K562 (cell line): ENCODE measurements around the gene CYB561A3. TPM values are rescaled to one million over a fixed set of nuclear protein-coding genes. Genes with fewer than 3 reads are reported as not detected.
A peak's percentile ranks its signal among the peaks of the same experiment; 100 is the strongest.

Experiments
- ATF1 ChIP-seq, 2 experiments: fragments of 450-650 bp in 1 of 2; IDR thresholded peaks; 2 replicates each; pipeline ENCODE4 v1.6.1; 2016; ENCODE audit warnings: missing compliant biosample characterization in 1 of 2, missing genetic modification characterization in 1 of 2
- CTBP1 ChIP-seq: fragments of 450-650 bp; IDR thresholded peaks from 2 replicates; pipeline ENCODE4 v1.6.1; 2016; ENCODE audit warnings: borderline replicate concordance
- FOXA3 ChIP-seq, 2 experiments: fragments of 450-650 bp in 1 of 2; sonication (generic) in 1 of 2; formaldehyde crosslinking; IDR thresholded peaks in 1 of 2; conservative IDR thresholded peaks in 1 of 2; 2 replicates each; pipeline versions ENCODE4 v1.4.0 to v1.8.0; 2020 to 2022; ENCODE audit warnings: mild to moderate bottlenecking in 2 of 2, missing genetic modification reagents in 1 of 2
- HNRNPUL1 ChIP-seq: fragments of 200-400 bp; formaldehyde crosslinking; IDR thresholded peaks from 2 replicates; pipeline ENCODE4 v1.6.1; 2017; ENCODE audit warnings: low read length
- RBBP5 ChIP-seq: fragments of 200-600 bp; sonication (generic); IDR thresholded peaks from 2 replicates; pipeline ENCODE4 v1.6.1; 2012; ENCODE audit warnings: borderline replicate concordance, mild to moderate bottlenecking, low read length, control low read depth, inconsistent platforms; ENCODE audit not compliant: insufficient read depth, poor library complexity, severe bottlenecking
- TOE1 ChIP-seq, 2 experiments: fragments of 450-650 bp in 1 of 2; sonication (generic) in 1 of 2; formaldehyde crosslinking in 1 of 2; IDR thresholded peaks; 2 replicates each; pipeline versions ENCODE4 v1.7.1 to v1.8.0; 2016 to 2022; ENCODE audit warnings: borderline replicate concordance in 2 of 2, mild to moderate bottlenecking in 2 of 2, antibody characterized with exemption in 1 of 2, inconsistent platforms in 1 of 2, low read depth in 1 of 2, missing genetic modification reagents in 1 of 2, moderate library complexity in 1 of 2
- ZBTB17 ChIP-seq: fragments of 450-650 bp; formaldehyde crosslinking; IDR thresholded peaks from 2 replicates; pipeline ENCODE4 v1.4.0; 2020; ENCODE audit warnings: mild to moderate bottlenecking
- polyA plus RNA-seq, 8 experiments: library from polyadenylated mRNA; depleted of rRNA in 4 of 8; stranded (reverse) in 5 of 8; unstranded in 3 of 8; fragments of >200 nt; fragmentation: Nextera tagmentation in 2 of 8; fragmentation: Illumina TruSeq in 1 of 8; extraction: Ambion mirVana in 2 of 8; extraction: Trizol in 1 of 8; gene quantifications; 2 replicates each; pipeline versions ENCODE4 v1.2.1 to v1.2.3, GENCODE V29; 2011 to 2014; ENCODE audit warnings: inconsistent platforms in 1 of 8, missing spikeins in 1 of 8
- total RNA-seq, 7 experiments: library from RNA; depleted of rRNA in 6 of 7; stranded (reverse); fragments of >200 nt in 6 of 7; fragmentation: Illumina TruSeq in 2 of 7; extraction: Trizol in 2 of 7; gene quantifications; 2 replicates each; pipeline versions ENCODE4 v1.2.1 to v1.2.3, GENCODE V29; 2011 to 2021; ENCODE audit warnings: low replicate concordance in 1 of 7
- TF ChIP-seq, protein P1 (sequence below): fragments of 250-450 bp; sonication (Bioruptor Pico); IDR thresholded peaks from 2 replicates; pipeline ENCODE4 v1.8.0; 2021; ENCODE audit warnings: mild to moderate bottlenecking, moderate library complexity
- TF ChIP-seq, protein P2 (sequence below): fragments of 250-450 bp; sonication (Bioruptor Pico); IDR thresholded peaks from 2 replicates; pipeline ENCODE4 v1.8.0; 2022; ENCODE audit warnings: moderate library complexity, mild to moderate bottlenecking, inconsistent platforms
- TF ChIP-seq, protein P3 (sequence below): fragments of 250-450 bp; sonication (Bioruptor Pico); IDR thresholded peaks from 2 replicates; pipeline ENCODE4 v1.4.0; 2020; ENCODE audit warnings: mild to moderate bottlenecking

The CYB561A3 gene
- total and polyA plus RNA-seq, 9 of the 15 experiments (the other 6 are each of a cell fraction or from before 2014, with no cell fraction given): 29.2 to 78.9 (median 37.9) TPM

DNA sequence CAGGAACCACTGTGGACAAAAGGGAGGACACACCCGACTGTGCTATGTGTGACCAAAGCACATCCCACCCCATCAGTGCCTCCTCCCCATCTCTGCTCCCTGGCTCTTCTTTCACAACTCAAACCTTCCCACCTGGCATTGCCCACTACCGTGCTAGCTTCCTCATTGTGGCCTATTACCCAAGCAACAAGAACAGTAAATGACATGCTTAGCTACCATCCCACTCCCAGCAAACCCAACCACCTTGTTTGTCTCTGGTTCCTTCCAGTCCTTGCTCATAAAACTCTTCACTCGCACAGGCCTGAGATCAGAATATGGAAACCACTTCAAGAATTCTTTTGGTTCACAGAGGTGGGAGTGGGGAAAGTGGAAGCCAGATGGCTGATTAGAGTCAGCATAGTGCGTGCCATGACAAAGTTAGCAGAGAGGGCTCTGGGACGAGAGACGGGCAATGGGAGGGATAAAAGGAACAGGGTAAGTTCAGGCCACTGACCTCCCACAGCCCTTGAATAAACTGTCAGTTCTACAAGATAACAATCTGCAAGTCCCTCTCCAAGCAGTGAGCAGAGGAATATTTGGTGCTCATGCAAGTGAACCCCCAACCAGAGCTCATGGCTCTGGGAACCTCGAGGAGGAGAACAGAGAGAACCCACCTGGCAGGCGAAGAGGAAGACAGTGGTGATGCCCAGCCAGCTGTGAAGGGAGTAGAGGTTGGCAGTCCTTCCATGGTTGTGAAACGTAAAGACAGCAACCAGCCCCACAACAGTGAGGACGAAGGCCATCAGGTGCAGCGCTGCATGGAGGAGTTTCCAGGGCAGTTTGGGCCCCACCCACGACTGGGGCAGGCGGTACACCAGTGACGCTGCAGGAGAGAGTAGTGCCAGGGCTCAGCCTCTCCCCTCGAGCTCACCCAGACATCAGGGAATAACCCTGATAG, 8.3 kb downstream of the CYB561A3 start (continued):
- TF ChIP-seq RBBP5 (peak; percentile 74), FOXA3 (CRISPR knock-in tag; conservative IDR thresholded peaks at IDR 0.05 in 1 of 2, IDR thresholded peaks at IDR 0.05 in 1 of 2) (no peak), HNRNPUL1 (no peak), CTBP1 (0 out of 2 replicates have a peak, but pooled peaks have one; percentile 56), TOE1 (IDR thresholded peaks at IDR 0.05; ENCODE audit: borderline replicate concordance) (no peak), TOE1 (CRISPR knock-in tag; IDR thresholded peaks at IDR 0.05; ENCODE audit: borderline replicate concordance, low read depth) (no peak), ZBTB17 (0 out of 2 replicates have a peak, but pooled peaks have one; percentile 35), ATF1 (CRISPR knock-in tag; IDR thresholded peaks at IDR 0.05) (no peak), ATF1 (tag; IDR thresholded peaks at IDR 0.05) (no peak)
- TF ChIP-seq, protein P1, sequence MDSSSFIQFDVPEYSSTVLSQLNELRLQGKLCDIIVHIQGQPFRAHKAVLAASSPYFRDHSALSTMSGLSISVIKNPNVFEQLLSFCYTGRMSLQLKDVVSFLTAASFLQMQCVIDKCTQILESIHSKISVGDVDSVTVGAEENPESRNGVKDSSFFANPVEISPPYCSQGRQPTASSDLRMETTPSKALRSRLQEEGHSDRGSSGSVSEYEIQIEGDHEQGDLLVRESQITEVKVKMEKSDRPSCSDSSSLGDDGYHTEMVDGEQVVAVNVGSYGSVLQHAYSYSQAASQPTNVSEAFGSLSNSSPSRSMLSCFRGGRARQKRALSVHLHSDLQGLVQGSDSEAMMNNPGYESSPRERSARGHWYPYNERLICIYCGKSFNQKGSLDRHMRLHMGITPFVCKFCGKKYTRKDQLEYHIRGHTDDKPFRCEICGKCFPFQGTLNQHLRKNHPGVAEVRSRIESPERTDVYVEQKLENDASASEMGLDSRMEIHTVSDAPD (CRISPR knock-in tag): no peak
- TF ChIP-seq, protein P2, sequence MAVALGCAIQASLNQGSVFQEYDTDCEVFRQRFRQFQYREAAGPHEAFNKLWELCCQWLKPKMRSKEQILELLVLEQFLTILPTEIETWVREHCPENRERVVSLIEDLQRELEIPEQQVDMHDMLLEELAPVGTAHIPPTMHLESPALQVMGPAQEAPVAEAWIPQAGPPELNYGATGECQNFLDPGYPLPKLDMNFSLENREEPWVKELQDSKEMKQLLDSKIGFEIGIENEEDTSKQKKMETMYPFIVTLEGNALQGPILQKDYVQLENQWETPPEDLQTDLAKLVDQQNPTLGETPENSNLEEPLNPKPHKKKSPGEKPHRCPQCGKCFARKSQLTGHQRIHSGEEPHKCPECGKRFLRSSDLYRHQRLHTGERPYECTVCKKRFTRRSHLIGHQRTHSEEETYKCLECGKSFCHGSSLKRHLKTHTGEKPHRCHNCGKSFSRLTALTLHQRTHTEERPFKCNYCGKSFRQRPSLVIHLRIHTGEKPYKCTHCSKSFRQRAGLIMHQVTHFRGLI: no peak
- TF ChIP-seq, protein P3, sequence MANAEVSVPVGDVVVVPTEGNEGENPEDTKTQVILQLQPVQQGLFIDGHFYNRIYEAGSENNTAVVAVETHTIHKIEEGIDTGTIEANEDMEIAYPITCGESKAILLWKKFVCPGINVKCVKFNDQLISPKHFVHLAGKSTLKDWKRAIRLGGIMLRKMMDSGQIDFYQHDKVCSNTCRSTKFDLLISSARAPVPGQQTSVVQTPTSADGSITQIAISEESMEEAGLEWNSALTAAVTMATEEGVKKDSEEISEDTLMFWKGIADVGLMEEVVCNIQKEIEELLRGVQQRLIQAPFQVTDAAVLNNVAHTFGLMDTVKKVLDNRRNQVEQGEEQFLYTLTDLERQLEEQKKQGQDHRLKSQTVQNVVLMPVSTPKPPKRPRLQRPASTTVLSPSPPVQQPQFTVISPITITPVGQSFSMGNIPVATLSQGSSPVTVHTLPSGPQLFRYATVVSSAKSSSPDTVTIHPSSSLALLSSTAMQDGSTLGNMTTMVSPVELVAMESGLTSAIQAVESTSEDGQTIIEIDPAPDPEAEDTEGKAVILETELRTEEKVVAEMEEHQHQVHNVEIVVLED (CRISPR knock-in tag): no peak
